GM12891 (cell line): ENCODE results near the gene WAS.

ENCODE experiments used
- POLR2A ChIP-seq: IDR thresholded peaks from 2 replicates; pipeline ENCODE4 v1.6.1; 2011; ENCODE audit warnings: low read depth, low read length, control low read depth
- POLR2AphosphoS5 ChIP-seq: IDR thresholded peaks from 2 replicates; pipeline ENCODE4 v1.6.1; 2011; ENCODE audit warnings: low read depth, low read length, control low read depth
- SPI1 ChIP-seq: IDR thresholded peaks from 2 replicates; pipeline ENCODE4 v1.6.1; 2011; ENCODE audit warnings: low read depth, low read length, control low read depth
- TAF1 ChIP-seq: IDR thresholded peaks from 2 replicates; pipeline ENCODE4 v1.6.1; 2011; ENCODE audit warnings: low read depth, low read length, control low read depth

DNA sequence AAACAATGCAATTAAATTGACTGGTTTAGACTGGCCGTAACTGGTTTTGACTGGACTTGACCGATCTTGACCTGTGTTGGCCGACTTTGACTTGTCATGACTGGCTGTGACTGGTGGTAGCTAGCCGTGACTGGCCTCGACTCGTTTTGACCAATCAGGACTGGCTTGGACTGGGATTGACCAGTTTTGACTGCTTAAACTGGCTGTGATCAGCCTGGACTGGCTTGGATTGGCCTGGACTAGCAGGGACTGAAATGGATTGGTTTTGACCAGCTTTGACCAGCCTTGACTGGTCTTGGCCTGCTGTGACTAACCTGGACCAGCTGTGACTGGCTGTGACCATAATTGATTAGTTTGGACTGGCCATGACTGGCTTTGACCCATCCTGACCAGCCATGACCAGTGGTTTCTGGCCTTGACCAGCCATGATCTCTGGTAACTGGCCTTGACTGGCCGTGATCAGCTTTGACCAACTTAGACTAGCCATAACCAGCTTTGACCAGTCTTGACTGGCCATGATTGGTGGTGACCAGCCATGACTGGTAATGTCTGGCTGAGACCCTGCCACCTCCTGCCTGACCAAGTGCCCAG, 26.0 kb downstream of the WAS start:
- no peak for TF ChIP-seq POLR2AphosphoS5
- no peak for TF ChIP-seq POLR2A
- TF ChIP-seq SPI1, result no peak
- TF ChIP-seq TAF1, result no peak
